Nephron (organoid): Measurements from ENCODE around the gene CDRT15L2.
"Not testable (repeated sequence)": the region's sequence is repeated elsewhere in the genome, so short reads cannot be mapped to it uniquely, and the experiment has no call there.

Source experiments
- H3K27ac Mint-ChIP-seq, 3 experiments: 2 replicates each; pipeline ENCODE4 v1.8.0; 2020; ENCODE audit warnings: mixed read lengths in 3 of 3, mild to moderate bottlenecking in 2 of 3, moderate library complexity in 1 of 3
- H3K27me3 Mint-ChIP-seq: 2 replicates; pipeline ENCODE4 v1.8.0; 2021; ENCODE audit warnings: low read depth, mild to moderate bottlenecking, moderate library complexity, mixed read lengths
- H3K36me3 Mint-ChIP-seq: 2 replicates; pipeline ENCODE4 v1.8.0; 2020; ENCODE audit warnings: low read depth, mixed read lengths
- H3K4me1 Mint-ChIP-seq: 2 replicates; pipeline ENCODE4 v1.8.0; 2020; ENCODE audit warnings: mixed read lengths
- H3K4me3 Mint-ChIP-seq, 3 experiments: 2 replicates each; pipeline ENCODE4 v1.8.0; 2020; ENCODE audit warnings: mild to moderate bottlenecking in 3 of 3, mixed read lengths in 3 of 3, moderate library complexity in 2 of 3
- H3K9me3 Mint-ChIP-seq: 2 replicates; pipeline ENCODE4 v1.8.0; 2020; ENCODE audit warnings: mixed read lengths
- TF ChIP-seq, protein P1 (sequence below), 3 experiments: fragments of 200-600 bp; sonication (generic); IDR thresholded peaks; one replicate each; pipeline ENCODE4 v1.5.0; 2021; ENCODE audit warnings: antibody characterized with exemption in 3 of 3; ENCODE audit not compliant: unreplicated experiment in 3 of 3

Gene CDRT15L2

GRCh38 chr17:20605568-20605967 is 26.0 kb downstream of the CDRT15L2 start:
- H3K4me1 Mint-ChIP-seq, H3K27me3 Mint-ChIP-seq, H3K36me3 Mint-ChIP-seq, H3K9me3 Mint-ChIP-seq, H3K27ac Mint-ChIP-seq, H3K4me3 Mint-ChIP-seq: not testable (repeated sequence)

- not testable (repeated sequence) for H3K9me3 Mint-ChIP-seq, H3K4me3 Mint-ChIP-seq
Observed at GRCh38 chr17:20609490-20609889, 30.0 kb downstream of the CDRT15L2 start.

DNA sequence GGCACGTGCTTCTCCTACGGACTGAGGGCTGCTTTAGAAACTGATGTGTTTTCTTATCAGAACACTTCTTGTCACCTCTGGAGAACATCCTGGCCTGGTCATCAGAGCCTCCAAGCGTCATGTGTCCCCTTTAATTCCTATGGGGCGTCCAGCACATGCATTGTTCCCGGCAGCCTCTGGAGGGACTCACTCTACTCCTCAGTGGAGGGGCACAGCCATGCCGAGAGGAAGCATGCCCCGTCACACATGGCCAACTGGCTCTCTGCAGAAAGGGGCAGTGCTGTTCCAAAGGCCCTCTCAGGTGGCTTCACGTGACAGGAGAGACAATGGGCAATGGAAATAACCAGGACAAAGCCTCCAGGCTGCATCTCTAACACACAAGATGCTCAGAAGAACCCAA is 31.8 kb downstream of the CDRT15L2 start:
- no peaks in the 10 kb centered on the region for H3K4me1 Mint-ChIP-seq

More at GRCh38 chr17:20609490-20609889, 30.0 kb downstream of the CDRT15L2 start:
- not testable (repeated sequence) for H3K4me1 Mint-ChIP-seq, H3K27me3 Mint-ChIP-seq, H3K36me3 Mint-ChIP-seq, H3K27ac Mint-ChIP-seq

GRCh38 chr17:20612635-20613034 is 33.1 kb downstream of the CDRT15L2 start:
- Mint-ChIP-seq H3K9me3 (no peaks in the 10 kb centered on the region), H3K4me1 (no peaks in the 10 kb centered on the region), H3K36me3 (no peaks in the 10 kb centered on the region), H3K4me3 (no peak overlapping the region), H3K27me3 (no peaks in the 10 kb centered on the region), H3K27ac (no peak overlapping the region)
- TF ChIP-seq, protein P1, sequence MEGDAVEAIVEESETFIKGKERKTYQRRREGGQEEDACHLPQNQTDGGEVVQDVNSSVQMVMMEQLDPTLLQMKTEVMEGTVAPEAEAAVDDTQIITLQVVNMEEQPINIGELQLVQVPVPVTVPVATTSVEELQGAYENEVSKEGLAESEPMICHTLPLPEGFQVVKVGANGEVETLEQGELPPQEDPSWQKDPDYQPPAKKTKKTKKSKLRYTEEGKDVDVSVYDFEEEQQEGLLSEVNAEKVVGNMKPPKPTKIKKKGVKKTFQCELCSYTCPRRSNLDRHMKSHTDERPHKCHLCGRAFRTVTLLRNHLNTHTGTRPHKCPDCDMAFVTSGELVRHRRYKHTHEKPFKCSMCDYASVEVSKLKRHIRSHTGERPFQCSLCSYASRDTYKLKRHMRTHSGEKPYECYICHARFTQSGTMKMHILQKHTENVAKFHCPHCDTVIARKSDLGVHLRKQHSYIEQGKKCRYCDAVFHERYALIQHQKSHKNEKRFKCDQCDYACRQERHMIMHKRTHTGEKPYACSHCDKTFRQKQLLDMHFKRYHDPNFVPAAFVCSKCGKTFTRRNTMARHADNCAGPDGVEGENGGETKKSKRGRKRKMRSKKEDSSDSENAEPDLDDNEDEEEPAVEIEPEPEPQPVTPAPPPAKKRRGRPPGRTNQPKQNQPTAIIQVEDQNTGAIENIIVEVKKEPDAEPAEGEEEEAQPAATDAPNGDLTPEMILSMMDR (IDR thresholded peaks at IDR 0.05; ENCODE audit: unreplicated experiment in 3 of 3) = no peak

More for the DNA sequence above, 31.8 kb downstream of the CDRT15L2 start:
- no peaks in the 10 kb centered on the region for H3K9me3 Mint-ChIP-seq
- H3K27me3 Mint-ChIP-seq = no peaks in the 10 kb centered on the region
- TF ChIP-seq, protein P1 (IDR thresholded peaks at IDR 0.05; ENCODE audit: unreplicated experiment in 3 of 3) = no peak
- H3K4me3 Mint-ChIP-seq = no peak overlapping the region
- no peak overlapping the region for H3K27ac Mint-ChIP-seq
- H3K36me3 Mint-ChIP-seq = no peaks in the 10 kb centered on the region

- Mint-ChIP-seq H3K4me1 (no peaks in the 10 kb centered on the region), H3K9me3 (no peaks in the 10 kb centered on the region), H3K27ac (no peak overlapping the region), H3K27me3 (no peaks in the 10 kb centered on the region), H3K36me3 (no peaks in the 10 kb centered on the region), H3K4me3 (no peak overlapping the region)
- TF ChIP-seq, protein P1 (IDR thresholded peaks at IDR 0.05; ENCODE audit: unreplicated experiment in 3 of 3) = no peak
Observed at GRCh38 chr17:20613248-20613647, 33.7 kb downstream of the CDRT15L2 start.

DNA sequence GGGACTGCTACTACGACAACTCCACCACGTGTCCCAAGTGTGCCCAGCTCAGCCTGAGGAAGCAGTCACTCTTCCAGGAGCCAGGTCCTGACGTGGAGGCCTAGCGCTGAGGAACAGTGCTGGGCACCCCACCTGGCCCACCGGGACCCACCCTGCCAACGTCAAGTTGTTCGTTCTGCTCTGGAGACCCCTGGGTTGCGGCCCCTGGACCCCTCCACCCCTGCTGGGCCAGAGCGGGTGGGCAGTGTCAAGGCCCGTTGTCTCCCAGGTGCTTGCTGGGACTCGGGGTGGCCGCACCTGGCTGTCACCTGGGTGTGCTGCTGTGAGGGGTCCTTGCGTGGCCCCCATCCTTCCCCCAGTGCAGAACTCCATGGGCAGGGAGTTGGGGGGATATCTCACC is 34.4 kb downstream of the CDRT15L2 start:
- Mint-ChIP-seq H3K4me3 (no peak overlapping the region), H3K27ac (no peak overlapping the region), H3K9me3 (no peaks in the 10 kb centered on the region), H3K27me3 (no peaks in the 10 kb centered on the region), H3K4me1 (no peaks in the 10 kb centered on the region), H3K36me3 (no peaks in the 10 kb centered on the region)
- TF ChIP-seq, protein P1 (IDR thresholded peaks at IDR 0.05; ENCODE audit: unreplicated experiment in 3 of 3) = no peak

- not testable (repeated sequence) for H3K9me3 Mint-ChIP-seq, H3K27ac Mint-ChIP-seq, H3K36me3 Mint-ChIP-seq, H3K27me3 Mint-ChIP-seq, H3K4me1 Mint-ChIP-seq, H3K4me3 Mint-ChIP-seq
Observed at GRCh38 chr17:20615461-20615860, 35.9 kb downstream of the CDRT15L2 start.
